ENCODE measurements around the gene ELAPOR1.
"Not testable (repeated sequence)": the region's sequence is repeated elsewhere in the genome, so short reads cannot be mapped to it uniquely, and the experiment has no call there.

ELAPOR1 gene

GRCh38 chr1:109138358-109138757 is 24.4 kb downstream of the ELAPOR1 start:
- DNase-seq = no peak
- peaks cover 29% of the 10 kb centered on the region for H3K4me1 Mint-ChIP-seq
- no peak overlapping the region for H3K4me3 Mint-ChIP-seq
- H3K27me3 Mint-ChIP-seq = no peaks in the 10 kb centered on the region
- H3K27ac Mint-ChIP-seq = no peak overlapping the region
- no peaks in the 10 kb centered on the region for H3K36me3 Mint-ChIP-seq (ENCODE audit: low read depth)
- ATAC-seq = no peak
- no peaks in the 10 kb centered on the region for H3K9me3 Mint-ChIP-seq

- DNase-seq (no peak), ATAC-seq (no peak)
- H3K27me3 Mint-ChIP-seq = no peaks in the 10 kb centered on the region
- no peaks in the 10 kb centered on the region for H3K9me3 Mint-ChIP-seq
- no peak overlapping the region for H3K4me3 Mint-ChIP-seq
- no peak overlapping the region for H3K27ac Mint-ChIP-seq
- H3K36me3 Mint-ChIP-seq (ENCODE audit: low read depth) = no peaks in the 10 kb centered on the region
- H3K4me1 Mint-ChIP-seq = peaks cover 11% of the 10 kb centered on the region
Measured at GRCh38 chr1:109140392-109140791, 26.5 kb downstream of the ELAPOR1 start.

- Mint-ChIP-seq H3K36me3 (ENCODE audit: low read depth) (no peaks in the 10 kb centered on the region), H3K27me3 (no peaks in the 10 kb centered on the region)
Measured at GRCh38 chr1:109142260-109142659, 28.3 kb downstream of the ELAPOR1 start.

DNA sequence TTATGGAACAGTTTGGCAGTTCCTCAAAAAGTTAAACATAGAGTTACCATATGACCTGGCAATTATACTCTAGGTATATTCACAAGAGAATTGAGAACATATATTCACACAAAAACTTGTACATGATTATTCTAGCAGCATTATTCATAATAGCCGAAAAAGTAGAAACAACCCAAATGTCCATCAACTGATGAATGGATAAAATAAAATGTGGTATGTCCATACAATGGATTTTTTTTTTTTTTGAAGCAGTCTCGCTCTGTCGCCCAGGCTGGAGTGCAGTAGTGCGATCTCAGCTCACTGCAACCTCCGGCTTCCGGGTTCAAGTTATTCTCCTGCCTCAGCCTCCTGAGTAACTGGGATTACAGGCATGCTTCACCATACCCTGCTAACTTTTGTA is 28.8 kb downstream of the ELAPOR1 start:
- ATAC-seq; H3K9me3 Mint-ChIP-seq; H3K4me1 Mint-ChIP-seq; H3K27me3 Mint-ChIP-seq; H3K36me3 Mint-ChIP-seq (ENCODE audit: low read depth); H3K27ac Mint-ChIP-seq; DNase-seq; H3K4me3 Mint-ChIP-seq: not testable (repeated sequence)

More at GRCh38 chr1:109142260-109142659, 28.3 kb downstream of the ELAPOR1 start:
- Mint-ChIP-seq H3K9me3 (no peaks in the 10 kb centered on the region), H3K27ac (no peak overlapping the region), H3K4me1 (no peaks in the 10 kb centered on the region), H3K4me3 (no peak overlapping the region)
- ATAC-seq (no peak), DNase-seq (no peak)

DNA sequence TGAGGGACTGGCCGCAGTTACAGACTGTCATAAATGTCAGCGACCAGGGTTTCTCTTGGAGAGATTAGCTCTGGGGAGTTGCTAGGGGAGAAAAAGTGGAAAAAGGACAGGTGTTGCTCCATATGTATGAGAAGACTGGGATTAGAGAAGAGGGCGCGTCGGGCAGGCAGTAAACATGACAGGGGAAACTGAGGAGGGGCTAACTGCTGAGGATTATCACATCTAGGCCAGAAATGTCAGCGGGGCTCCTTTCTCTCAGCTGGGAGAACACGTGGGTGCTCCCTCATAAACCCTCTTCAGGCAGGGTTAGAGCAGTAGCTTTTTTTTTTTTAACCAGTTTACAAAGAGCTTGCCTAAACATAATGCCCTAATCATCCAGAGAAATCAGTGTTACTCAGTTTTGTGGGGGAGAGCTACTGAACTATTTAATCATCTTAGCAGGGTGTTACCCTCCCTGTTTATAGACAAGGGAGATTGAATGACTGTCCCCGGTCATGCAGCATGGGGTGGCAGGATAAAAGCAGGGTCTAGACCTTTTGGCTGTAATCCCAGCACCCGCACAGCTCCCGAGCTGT is 35.2 kb downstream of the ELAPOR1 start:
- Mint-ChIP-seq H3K9me3 (no peaks in the 10 kb centered on the region), H3K4me1 (no peaks in the 10 kb centered on the region), H3K4me3 (no peak overlapping the region), H3K27me3 (no peaks in the 10 kb centered on the region), H3K27ac (no peak overlapping the region), H3K36me3 (ENCODE audit: low read depth) (no peaks in the 10 kb centered on the region)
- ATAC-seq (no peak), DNase-seq (no peak)

DNA sequence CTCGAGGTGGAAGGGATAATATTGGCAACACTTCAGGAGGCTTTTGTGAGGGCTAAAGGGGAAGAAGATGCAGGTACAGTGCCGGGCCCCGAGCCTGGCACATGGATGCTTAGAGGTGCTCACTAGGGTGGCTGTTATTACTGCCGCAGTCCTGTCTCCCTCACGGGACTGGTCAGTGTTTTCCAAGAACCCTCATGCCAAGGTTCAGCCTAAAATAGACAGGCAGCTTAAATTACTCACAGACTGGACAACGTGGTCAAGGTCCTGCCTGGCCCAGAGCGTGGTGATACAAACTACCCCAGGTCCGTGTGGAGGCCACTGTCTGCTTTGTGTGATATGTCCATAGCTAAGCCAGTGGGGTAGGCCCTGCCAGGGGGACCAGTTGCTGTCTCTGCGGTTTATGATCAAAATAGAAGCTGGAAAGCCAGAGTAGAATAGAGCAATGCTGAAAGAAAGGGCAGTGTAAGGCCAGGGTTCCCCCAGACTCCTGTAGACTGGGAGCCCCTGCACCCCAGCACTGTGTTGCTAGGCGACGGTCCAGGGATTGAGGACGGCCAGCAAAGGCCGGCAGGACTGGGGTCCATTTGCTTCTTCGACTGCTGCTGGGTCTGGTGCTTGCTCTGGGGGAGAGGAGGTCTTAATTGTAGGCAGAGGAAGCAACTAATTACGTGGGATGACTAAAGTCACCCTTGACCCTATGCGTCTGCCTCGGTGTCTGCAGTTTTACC is 36.1 kb downstream of the ELAPOR1 start:
- ATAC-seq = no peak
- Mint-ChIP-seq H3K27me3 (no peaks in the 10 kb centered on the region), H3K36me3 (ENCODE audit: low read depth) (no peaks in the 10 kb centered on the region), H3K9me3 (no peaks in the 10 kb centered on the region), H3K4me3 (no peak overlapping the region), H3K27ac (no peak overlapping the region), H3K4me1 (no peaks in the 10 kb centered on the region)
- no peak for DNase-seq

GRCh38 chr1:109151146-109151990 is 37.5 kb downstream of the ELAPOR1 start:
- H3K4me1 Mint-ChIP-seq = no peaks in the 10 kb centered on the region
- no peaks in the 10 kb centered on the region for H3K36me3 Mint-ChIP-seq (ENCODE audit: low read depth)
- ATAC-seq (no peak), DNase-seq (no peak)
- H3K4me3 Mint-ChIP-seq = no peak overlapping the region
- no peaks in the 10 kb centered on the region for H3K27me3 Mint-ChIP-seq
- H3K27ac Mint-ChIP-seq = no peak overlapping the region
- no peaks in the 10 kb centered on the region for H3K9me3 Mint-ChIP-seq

DNA sequence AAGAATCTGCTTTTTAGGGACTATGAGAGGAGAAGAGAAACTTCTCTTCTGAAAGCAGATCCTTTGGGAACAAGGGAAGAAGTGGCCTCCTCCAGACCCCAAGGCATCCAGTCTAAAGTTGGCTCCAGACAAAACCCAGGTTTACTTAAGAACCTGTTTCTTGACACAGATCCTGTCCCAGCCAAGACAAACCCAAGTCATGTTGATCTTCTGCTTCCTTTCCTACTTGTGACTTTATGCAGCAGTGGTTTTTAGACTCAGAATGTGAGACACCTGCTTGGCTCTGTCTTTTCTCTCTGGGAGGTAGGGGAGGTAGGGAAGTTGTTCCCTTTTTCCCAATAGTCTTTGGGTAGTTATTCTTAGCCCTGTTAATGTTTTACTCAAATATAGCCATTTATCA is 38.3 kb downstream of the ELAPOR1 start:
- ATAC-seq (no peak), DNase-seq (no peak)
- H3K36me3 Mint-ChIP-seq (ENCODE audit: low read depth) = no peaks in the 10 kb centered on the region
- no peaks in the 10 kb centered on the region for H3K4me1 Mint-ChIP-seq
- no peaks in the 10 kb centered on the region for H3K27me3 Mint-ChIP-seq
- H3K9me3 Mint-ChIP-seq = no peaks in the 10 kb centered on the region
- no peak overlapping the region for H3K27ac Mint-ChIP-seq
- H3K4me3 Mint-ChIP-seq = no peak overlapping the region

GRCh38 chr1:109156916-109157385 is 43.0 kb downstream of the ELAPOR1 start:
- no peak for DNase-seq
- Mint-ChIP-seq H3K4me3 (no peak overlapping the region), H3K36me3 (ENCODE audit: low read depth) (no peaks in the 10 kb centered on the region), H3K4me1 (peaks cover 7% of the 10 kb centered on the region), H3K27ac (no peak overlapping the region), H3K27me3 (no peaks in the 10 kb centered on the region), H3K9me3 (no peaks in the 10 kb centered on the region)
- ATAC-seq = no peak

GRCh38 chr1:109158433-109158832 is 44.5 kb downstream of the ELAPOR1 start:
- Mint-ChIP-seq H3K4me3 (no peak overlapping the region), H3K27me3 (no peaks in the 10 kb centered on the region), H3K9me3 (no peaks in the 10 kb centered on the region), H3K36me3 (ENCODE audit: low read depth) (no peaks in the 10 kb centered on the region), H3K27ac (no peak overlapping the region), H3K4me1 (peaks cover 17% of the 10 kb centered on the region)
- ATAC-seq (no peak), DNase-seq (no peak)

DNA sequence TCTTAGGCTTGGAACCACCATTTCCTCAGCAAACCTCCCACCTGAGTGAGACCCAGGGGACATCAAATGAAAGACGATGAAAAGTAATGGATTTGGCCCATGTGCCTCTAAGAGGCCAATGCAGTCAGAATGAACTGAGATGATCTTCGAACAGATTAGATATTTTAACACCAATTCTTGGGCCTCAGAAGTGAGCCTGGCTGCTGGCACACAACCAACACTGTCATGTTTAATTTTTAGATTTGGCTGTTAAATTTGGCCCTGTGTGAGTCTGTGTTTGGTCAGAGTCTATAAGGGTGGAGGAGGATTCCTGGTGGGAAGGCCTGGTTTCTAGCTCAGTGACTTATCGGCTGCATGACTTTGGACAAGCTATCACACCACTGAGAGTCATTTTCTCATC is 45.4 kb downstream of the ELAPOR1 start:
- Mint-ChIP-seq H3K4me3 (no peak overlapping the region), H3K27ac (no peak overlapping the region), H3K4me1 (peaks cover 17% of the 10 kb centered on the region), H3K36me3 (ENCODE audit: low read depth) (no peaks in the 10 kb centered on the region), H3K9me3 (no peaks in the 10 kb centered on the region), H3K27me3 (no peaks in the 10 kb centered on the region)
- no peak for DNase-seq
- no peak for ATAC-seq

GRCh38 chr1:109160071-109160840 is 46.3 kb downstream of the ELAPOR1 start:
- ATAC-seq (no peak), DNase-seq (no peak)
- H3K4me1 Mint-ChIP-seq = peaks cover 17% of the 10 kb centered on the region
- no peaks in the 10 kb centered on the region for H3K36me3 Mint-ChIP-seq (ENCODE audit: low read depth)
- no peaks in the 10 kb centered on the region for H3K9me3 Mint-ChIP-seq
- H3K4me3 Mint-ChIP-seq = no peak overlapping the region
- H3K27me3 Mint-ChIP-seq = no peaks in the 10 kb centered on the region
- no peak overlapping the region for H3K27ac Mint-ChIP-seq

DNA sequence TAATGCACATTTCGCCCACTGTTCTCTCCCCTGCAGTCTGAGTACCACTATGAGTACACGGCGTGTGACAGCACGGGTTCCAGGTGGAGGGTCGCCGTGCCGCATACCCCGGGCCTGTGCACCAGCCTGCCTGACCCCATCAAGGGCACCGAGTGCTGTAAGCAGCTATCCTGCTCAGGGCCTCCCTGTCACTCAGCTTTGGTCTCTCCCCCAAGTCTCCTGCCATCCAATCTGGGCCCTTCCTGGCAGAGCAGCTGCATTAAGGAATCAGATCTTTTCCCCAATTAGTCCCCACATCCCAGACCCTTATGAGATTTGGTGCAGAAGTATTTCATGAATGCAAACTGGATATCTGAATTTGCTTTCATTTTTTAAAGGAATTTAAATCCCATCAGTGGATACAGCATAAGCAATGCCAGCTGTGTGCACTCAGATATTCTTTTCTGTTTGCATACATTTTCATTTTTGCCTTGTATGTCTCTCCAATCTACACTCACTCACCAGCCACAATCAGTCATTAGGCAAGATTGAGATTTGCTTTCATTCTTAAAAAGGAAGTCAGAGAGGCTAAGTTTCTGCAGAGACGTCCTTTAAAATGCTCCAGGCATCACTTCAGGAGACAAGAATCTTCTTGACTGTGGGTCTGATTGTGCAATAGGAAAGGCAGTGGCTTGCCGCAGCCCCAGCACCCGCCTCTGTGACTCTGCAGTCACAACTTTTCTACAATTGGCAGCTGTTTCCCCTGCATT is 48.1 kb downstream of the ELAPOR1 start:
- Mint-ChIP-seq H3K9me3 (no peaks in the 10 kb centered on the region), H3K36me3 (ENCODE audit: low read depth) (no peaks in the 10 kb centered on the region), H3K4me3 (no peak overlapping the region), H3K27ac (no peak overlapping the region), H3K4me1 (peaks cover 17% of the 10 kb centered on the region), H3K27me3 (no peaks in the 10 kb centered on the region)
- DNase-seq = peak; percentile 15
- ATAC-seq = peak; percentile 76

DNA sequence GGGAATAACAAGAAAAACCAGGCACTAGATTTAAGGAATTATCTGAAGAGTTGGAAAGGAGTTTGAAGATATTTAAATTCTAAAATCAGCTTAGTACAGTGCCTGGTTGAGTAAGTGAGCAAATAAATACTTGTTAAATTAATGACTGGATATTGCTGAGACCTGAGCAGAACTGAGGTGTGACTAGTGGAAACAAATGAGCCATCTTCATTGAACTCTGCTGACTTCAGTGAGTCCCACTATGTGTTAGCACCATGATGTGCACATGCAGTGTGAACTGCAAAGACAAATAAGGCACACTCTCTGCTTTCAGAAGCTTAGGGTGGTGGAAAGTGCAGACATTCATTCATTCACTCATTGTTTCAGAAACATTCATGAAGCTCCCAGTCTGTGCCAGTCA is 48.7 kb downstream of the ELAPOR1 start:
- no peaks in the 10 kb centered on the region for H3K27me3 Mint-ChIP-seq
- no peak overlapping the region for H3K4me3 Mint-ChIP-seq
- H3K9me3 Mint-ChIP-seq = no peaks in the 10 kb centered on the region
- DNase-seq (no peak), ATAC-seq (peak; percentile 41)
- H3K27ac Mint-ChIP-seq = no peak overlapping the region
- H3K4me1 Mint-ChIP-seq = peaks cover 17% of the 10 kb centered on the region
- no peaks in the 10 kb centered on the region for H3K36me3 Mint-ChIP-seq (ENCODE audit: low read depth)
